ENCODE data around the gene PTEN.
A peak's percentile ranks its signal among the peaks of the same experiment; 100 is the strongest.
"Not testable (repeated sequence)": the region's sequence is repeated elsewhere in the genome, so short reads cannot be mapped to it uniquely, and the experiment has no call there.

PTEN gene

DNA sequence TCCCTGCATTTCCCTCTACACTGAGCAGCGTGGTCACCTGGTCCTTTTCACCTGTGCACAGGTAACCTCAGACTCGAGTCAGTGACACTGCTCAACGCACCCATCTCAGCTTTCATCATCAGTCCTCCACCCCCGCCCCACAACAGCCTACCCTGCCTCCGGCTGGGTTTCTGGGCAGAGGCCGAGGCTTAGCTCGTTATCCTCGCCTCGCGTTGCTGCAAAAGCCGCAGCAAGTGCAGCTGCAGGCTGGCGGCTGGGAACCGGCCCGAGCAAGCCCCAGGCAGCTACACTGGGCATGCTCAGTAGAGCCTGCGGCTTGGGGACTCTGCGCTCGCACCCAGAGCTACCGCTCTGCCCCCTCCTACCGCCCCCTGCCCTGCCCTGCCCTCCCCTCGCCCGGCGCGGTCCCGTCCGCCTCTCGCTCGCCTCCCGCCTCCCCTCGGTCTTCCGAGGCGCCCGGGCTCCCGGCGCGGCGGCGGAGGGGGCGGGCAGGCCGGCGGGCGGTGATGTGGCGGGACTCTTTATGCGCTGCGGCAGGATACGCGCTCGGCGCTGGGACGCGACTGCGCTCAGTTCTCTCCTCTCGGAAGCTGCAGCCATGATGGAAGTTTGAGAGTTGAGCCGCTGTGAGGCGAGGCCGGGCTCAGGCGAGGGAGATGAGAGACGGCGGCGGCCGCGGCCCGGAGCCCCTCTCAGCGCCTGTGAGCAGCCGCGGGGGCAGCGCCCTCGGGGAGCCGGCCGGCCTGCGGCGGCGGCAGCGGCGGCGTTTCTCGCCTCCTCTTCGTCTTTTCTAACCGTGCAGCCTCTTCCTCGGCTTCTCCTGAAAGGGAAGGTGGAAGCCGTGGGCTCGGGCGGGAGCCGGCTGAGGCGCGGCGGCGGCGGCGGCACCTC lies at the start of gene PTEN, which contains the start of gene KLLN:
Gene PTEN, plus strand, starts transcription at position 573 of the 891 bp plus-strand sequence. CDS start 845 bp downstream, outside the sequence.
Gene KLLN, minus strand, starts transcription at position 481 of the 891 bp plus-strand sequence. CDS start 1,046 bp downstream, outside the sequence.
- DNase-seq (ENCODE audit: low read depth) = peak; percentile 94

DNA sequence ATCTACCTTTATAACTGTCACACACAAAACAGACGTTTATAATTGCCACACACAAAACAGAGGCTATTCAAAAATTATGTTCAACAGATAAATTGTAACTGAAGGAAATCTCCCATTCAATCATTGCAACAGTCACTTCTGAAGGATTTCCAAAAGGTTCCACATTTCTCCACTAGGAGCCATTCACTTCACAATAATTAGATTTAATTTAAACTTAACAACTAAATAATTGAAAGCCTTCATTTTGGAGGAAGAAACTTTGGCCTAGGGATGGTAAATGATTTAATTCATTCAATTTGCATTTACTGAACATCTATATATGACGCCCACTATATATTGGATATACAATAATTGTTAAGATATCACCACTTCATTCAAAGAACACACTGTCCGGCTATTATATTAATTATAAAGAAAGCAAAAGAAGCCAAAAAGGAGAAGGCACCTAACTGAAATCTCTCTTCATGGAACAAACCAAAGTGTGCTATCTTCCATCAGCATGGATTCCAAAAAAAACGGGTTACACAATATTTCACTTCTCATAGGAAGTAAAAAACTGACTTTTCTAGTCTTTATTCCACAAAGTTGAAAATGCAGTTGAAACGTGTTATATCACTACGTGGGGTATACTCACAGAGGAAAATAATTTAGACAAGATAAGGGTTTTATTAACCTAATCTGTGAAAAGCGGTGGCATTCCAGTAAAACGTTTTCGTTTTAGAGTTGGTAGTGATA lies 47.1 kb upstream of the PTEN start:
- no peak for DNase-seq (ENCODE audit: low read depth)

- peak; percentile 20 for DNase-seq (ENCODE audit: low read depth)
These were observed 46.4 kb upstream of the PTEN start for GRCh38 chr10:87816898-87817608.

DNA sequence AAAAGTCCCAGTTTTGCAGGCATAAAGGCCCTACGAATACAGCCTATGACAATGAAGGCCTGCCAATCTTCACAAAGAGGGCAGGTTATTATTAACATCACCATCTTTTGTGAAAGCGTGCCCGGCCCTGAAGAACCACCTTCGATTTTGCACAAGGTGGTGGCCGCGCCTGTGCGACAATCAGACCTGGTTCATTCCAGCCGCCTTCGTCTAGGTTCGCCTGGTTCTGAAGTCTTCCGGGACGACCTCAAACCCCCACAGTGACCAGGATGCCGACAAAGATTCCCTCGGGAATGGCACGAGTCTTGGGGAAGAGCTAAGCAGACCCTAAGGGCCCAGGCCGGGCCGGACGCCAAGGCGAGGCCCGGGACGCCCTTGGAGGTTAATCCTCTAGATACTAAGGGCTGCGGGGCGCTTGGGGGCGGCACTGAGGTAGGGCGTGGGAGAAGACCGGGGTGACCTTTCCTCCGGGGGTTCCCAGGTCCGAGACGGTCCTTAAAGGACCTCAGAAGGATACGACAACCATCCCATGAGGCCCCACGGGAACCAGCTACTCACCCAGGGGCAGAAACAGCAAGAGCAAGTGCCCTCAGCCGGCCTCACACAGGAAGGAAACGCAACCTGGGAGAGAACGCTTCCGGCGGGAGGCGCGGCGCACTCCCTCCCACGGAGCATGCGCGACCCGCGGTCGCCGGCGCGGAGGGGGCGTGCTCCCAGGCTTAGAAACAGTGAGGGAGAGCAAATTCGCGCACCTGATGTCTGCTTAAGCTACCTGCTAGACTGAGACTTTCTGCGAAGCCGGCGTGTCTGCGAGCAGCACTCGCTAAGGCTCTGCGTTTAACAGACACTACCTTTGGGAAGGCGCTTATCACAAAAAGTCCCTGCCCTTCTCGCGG lies 45.6 kb upstream of the PTEN start, which contains the start of gene ATAD1:
Gene ATAD1, minus strand, starts transcription at position 618 of the 896 bp plus-strand sequence. CDS start 3,627 bp downstream, outside the sequence.
- peak; percentile 83 for DNase-seq (ENCODE audit: low read depth)

- peak; percentile 62 for DNase-seq (ENCODE audit: low read depth)
These were observed 44.7 kb upstream of the PTEN start for GRCh38 chr10:87818505-87819288.

DNA sequence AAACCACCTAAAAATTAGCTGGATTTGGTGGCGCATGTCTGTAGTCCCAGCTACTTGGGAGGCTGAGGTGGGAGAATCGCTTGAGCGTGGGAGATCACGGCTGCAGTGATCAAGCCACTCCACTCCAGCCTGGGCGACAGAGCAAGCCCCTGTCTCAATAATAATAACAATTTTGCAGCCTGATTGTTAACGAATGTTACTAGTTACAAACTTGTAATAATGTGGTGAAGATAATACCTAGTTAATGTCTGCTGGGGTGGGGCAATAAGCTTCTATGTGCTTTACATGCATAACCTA lies 44.2 kb upstream of the PTEN start:
- no peak for DNase-seq (ENCODE audit: low read depth)

GRCh38 chr10:87826653-87827052 lies 36.8 kb upstream of the PTEN start:
- no peak for DNase-seq (ENCODE audit: low read depth)

GRCh38 chr10:87827681-87828080 lies 35.7 kb upstream of the PTEN start:
- DNase-seq (ENCODE audit: low read depth) = no peak

- DNase-seq (ENCODE audit: low read depth) = not testable (repeated sequence)
These were observed 34.4 kb upstream of the PTEN start for GRCh38 chr10:87829051-87829450.

GRCh38 chr10:87829986-87830729 lies 33.3 kb upstream of the PTEN start:
- peak; percentile 28 for DNase-seq (ENCODE audit: low read depth)

GRCh38 chr10:87836098-87836497 lies 27.3 kb upstream of the PTEN start:
- DNase-seq (ENCODE audit: low read depth) = no peak

DNA sequence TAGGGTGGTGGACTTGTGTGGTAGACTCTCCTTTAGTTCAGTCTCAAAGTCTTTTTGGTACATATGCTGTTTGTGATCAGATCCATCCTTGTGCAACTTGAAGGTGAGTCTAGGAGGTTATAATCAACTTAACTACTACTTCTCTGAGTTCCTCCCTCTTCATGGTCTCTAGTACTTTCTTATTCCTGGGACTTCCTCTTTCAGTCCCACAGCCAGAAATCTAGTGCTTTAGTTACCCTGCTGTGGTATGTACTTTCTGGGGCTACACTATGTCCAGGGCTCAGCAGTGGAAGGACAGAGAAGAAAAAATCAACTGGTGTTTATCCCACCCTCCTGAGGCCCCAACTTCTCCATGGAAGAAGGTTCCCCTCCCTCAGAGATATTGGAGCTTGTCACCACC lies 26.0 kb upstream of the PTEN start:
- DNase-seq (ENCODE audit: low read depth) = no peak

DNA sequence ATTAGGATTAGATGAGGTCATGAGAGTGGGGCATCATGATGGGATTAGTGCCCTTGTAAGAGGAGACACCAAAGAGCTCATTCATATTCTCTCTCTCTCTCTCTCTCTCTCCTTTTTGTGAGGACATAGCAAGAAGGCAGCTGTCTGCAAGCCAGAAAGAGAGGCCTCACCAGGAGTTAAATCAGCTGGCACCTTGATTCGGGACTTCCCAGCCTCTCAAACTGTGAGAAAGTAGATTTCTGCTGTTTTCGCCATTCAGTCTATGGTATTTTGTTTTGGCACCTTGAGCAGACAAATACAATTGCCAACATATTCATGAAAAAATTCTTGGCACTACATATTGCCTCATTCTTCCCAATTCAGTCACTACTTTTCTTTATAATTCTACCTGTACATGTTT lies 24.8 kb upstream of the PTEN start:
- no peak for DNase-seq (ENCODE audit: low read depth)

DNA sequence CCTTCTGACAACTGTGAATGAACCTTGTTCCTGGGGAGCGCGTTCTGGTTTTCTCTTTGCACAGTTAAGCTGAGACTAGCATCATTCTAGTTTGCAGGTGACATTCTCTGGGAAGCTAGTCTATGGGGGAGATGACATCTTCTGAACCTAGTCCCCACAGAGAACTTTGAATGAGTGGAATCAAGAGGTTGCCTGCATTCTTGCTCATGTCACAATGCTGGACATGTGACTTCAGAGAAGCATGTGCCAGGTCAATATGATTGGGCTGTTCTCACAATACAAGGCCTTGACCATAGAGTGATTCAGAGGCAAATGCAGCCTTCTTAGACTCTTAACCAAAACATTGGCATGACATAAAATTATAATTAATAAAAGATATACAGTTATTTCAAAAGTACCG lies 22.2 kb upstream of the PTEN start:
- DNase-seq (ENCODE audit: low read depth) = peak; percentile 60

GRCh38 chr10:87842220-87842641 lies 21.2 kb upstream of the PTEN start:
- peak; percentile 63 for DNase-seq (ENCODE audit: low read depth)

- peak; percentile 90 for DNase-seq (ENCODE audit: low read depth)
These were observed 20.5 kb upstream of the PTEN start for GRCh38 chr10:87842776-87843497.

GRCh38 chr10:87843714-87844113 lies 19.7 kb upstream of the PTEN start:
- DNase-seq (ENCODE audit: low read depth) = no peak

GRCh38 chr10:87844837-87845623 lies 18.4 kb upstream of the PTEN start:
- peak; percentile 81 for DNase-seq (ENCODE audit: low read depth)

Measured in iris pigment epithelial cell (primary cell).